GM19463 (cell line): ENCODE measurements around the gene KIF7.

Source experiments
- ATAC-seq: cut with Tn5 transposase; IDR thresholded peaks from one replicate; pipeline ENCODE4 v1.9.1; 2021; ENCODE audit warnings: mild to moderate bottlenecking, moderate library complexity; ENCODE audit not compliant: unreplicated experiment

Gene KIF7

DNA sequence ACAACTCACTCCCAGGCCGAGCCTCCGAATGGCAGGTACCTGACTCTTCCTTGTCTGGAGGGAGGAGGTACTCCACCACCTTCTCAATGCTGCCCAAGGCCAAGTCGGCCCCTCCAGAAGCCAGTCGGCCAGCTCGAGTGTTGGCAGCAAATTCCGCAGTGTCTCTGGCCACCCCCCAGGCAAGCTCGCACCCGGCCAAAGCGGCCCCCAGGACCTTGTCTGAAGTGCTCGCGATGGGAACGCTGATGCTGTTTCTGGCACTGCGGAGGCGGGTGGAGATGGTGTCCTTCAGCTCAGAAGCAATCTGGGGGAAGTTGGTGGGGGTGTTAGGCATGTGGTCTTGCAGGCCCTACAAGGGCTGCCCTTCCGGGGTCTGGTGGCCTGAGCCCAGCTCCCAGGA lies 14.7 kb upstream of the KIF7 start:
- ATAC-seq = no peak

DNA sequence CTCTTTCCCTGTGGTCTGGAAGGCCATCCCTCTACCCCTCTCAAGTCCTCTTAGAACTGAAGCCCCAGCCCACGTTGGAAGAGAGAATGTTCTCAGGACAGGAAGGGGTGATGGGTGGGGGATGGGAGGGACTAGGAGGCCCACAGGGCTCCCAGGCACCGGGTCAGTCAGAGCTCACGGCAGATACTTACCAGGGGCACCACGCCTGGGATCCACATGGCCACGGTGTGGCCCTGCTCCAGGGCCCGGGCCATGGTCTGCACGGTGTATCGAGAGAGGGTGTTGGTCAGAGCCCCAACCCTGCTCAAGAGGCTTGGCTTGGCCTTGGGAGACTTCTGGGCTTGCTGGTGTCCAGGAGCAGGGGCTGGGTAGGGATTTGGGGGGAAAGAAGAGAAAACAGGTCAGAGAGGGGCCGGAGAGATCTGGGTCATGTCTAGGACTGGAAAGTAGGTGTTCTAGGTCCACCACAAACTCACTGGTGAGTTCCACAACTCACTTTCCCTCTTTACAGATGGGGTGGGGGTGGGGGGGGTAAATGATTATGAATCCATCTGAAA lies 14.1 kb upstream of the KIF7 start:
- ATAC-seq = no peak

DNA sequence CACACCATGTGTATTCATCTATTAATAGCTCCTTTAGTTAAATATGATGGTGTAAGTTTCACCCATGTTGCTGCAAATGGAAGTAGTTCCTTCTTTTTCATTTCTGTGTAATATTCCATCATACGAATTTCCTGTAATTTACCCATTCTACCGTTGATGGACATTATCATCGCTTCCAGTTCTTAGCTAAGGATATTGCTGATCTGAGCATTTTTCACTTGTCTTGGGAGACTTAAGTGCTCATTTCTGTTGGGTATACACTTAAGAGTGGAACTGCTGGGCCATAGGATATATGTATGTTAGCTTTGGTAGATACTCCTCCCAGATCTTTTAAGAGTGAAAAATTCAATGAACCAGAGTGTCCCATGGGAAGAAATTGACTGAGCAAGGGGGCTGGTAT lies 12.9 kb upstream of the KIF7 start:
- no peak for ATAC-seq

DNA sequence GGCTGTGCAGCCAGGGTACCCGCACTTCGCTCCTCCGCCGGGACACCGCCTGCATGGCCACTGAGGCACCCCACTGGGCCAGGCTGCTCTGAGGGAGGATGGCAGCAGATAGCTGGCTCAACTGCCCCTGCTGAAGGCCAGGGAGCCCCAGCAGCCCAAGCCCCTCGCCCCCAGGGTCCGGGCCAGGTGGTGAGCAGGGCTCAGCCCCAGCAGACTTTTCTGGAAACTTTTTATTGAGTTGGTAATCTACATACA lies 12.4 kb upstream of the KIF7 start:
- no peak for ATAC-seq

DNA sequence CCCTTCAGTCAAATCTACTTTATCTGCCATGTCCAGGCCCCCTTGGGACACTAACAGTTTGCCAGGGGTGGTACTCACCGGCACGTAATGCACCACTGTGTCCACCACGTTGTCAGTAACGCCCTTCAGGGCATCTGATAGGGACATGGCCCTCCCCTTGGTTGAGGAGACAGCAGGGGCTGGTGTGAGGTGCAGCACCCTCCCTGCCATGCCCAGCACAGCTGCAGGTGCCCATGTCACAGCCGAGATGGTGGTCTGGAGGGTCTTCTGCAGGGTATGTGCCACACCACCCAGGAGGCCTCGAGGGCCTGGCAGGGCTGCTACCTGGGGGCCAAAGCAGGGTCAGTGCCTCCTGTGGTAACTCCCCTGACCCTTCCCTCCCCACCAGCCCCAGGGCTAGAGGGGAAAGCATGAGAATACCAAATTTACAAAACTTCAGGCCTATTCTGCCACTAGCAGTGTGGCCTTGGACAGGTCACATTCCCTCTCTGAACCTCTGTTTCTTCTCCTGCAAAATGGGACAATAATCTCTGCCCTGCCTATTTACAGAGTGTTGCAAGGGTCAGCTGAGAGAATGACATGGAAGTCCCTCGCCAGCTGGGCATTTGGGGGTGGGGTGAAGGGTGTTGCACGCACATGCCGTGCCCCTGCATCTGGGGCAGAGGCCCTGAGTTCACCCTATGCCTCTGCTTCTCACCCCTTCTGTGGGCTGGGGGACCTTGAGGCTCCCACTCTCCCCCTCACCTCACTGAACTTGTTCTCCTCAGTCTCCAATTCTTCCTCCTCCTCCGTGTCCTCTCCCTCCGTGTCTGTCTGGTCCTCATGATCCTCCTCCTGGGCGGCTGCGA lies 11.8 kb upstream of the KIF7 start:
- ATAC-seq = no peak

DNA sequence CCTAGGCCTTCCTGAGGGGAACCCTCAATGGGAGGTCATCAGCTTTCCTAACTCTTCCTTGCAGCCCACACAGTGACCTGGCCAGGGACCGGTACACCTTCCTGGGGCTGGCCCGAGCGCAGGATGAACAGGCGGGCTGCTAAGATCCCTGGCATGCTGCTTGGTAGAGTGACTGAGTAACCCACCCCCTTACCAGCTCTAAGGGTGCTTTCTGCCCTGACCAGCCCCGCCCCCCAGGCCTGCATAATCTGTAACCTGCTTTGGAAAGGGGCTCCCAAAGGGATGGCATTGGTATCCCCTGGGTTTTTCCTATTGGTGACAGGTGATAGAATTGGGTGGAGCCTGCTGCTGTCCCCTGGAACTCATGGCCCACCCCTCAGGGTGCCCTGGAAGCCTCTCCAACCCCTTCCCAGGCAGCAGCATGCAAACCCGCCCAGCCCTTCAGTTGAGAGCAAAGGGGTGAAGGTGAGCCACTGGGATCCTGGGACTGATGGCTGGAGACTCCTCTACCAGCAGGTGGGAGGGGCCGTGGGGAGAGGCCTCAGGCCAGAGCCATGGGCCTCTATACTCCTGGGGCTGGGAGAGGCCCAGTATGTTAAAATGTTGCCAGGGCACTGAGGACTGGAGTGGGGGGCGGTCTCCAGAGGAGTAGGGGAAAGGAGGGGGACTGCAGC lies 11.1 kb upstream of the KIF7 start:
- no peak for ATAC-seq

DNA sequence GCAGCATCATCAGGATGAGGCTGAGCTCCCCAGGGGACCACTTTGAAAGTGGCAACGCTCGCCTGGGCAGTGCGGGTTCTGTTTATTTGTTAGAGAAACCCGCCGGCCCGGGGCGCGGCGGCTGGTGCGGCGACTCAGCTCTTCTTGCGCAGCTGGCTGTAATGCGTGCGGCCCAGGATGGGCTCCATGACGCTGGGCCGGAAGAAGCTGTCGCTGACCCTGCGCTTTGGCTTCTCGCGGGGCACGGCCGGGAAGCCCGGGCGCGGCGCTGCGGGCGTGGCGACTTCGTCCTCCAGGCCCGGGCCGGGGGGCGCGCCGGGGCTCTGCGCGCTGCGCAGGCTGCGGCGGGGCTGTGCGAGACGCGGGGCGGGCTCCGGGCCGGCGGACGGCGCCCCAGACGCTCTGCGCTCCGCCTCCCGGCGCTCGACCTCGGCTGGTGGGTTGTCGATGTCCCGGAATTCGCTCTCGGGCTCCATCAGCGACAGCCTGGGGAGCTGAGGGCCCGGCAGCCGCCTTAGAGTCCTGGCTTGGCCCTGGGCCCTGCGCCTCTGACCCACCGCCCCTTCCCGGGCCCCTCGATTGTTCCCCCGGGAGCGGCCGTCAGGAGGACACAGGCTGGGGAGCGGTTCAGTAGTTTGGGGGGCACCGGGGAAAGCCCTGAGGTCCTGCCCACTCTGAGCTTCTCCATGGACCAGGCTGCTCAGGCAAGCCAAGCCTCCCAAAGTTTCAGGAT lies 10.3 kb upstream of the KIF7 start:
- ATAC-seq = no peak

DNA sequence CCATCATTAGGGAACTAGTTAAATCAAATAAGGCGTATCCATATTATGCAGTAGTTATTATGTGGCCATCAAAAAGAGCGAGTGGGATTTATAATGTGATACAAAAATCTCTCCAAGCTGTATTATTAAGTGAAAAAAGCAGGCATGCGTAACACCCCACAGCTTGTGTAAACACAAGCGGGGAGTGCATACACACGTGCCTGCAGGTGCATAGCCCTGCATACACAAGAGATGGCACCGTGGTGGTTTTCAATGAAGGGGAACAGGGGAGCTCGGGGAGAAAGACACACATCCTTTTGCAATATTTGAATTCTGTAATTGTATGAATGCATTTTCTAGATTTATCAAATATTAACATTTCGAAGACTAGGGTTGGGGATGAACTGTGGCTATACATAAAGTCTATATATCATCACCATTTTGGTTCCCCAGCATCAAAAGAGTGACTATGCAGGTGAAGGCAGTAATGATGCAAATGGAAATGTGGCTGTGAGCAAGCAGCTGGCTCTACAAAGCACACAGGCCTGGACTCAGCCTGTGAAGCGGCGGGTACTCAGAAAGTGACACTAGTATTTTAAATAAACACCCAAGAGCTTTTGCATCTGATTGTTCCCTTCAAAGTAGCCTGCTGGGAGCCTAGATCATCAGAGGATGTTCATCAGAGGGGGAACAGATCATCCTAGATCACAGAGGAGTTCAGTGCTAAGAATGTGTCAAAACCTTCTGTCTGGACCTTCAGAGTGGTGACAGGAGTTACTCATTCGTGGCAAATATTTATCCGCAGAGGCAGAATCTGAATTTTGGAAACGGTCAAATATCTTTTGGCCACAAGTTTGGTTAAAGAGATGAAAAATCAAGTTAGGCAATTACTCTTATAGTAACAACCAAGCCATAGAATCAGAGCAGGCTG lies 9.4 kb upstream of the KIF7 start:
- no peak for ATAC-seq

DNA sequence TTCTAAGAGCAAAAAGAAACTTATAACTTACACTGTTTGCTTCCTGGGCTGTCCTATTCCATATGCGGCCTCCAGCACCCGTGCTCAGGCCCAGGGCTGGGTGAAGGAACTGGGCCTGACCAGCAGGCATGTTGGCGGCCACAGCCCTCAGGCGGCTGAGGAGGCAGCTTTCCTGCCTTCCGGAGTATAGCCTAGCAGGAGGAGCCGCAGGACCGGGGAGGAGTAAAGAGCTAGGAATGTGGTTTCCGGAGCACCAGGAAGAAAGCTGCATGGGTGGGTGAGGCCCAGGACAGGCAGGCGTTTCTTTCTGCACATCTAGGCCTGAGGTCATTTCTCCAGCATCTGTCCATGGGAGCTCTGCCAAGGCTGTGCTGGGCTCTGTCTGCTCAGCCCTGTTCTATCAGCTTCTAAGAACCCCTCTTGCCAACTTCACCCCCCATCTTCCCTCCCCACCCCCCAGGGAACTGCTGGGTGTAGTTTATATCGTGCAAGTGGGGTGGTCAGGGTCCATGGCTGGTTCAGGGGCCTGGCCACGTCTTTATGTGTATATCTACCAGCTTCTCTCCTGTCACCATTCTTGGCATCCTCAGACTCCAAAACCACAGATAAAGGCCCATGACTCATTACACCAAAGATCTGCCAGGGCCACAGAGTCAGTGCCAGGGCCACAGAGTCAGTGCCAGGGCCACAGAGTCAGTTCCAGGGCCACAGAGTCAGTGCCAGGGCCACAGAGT lies 7.8 kb upstream of the KIF7 start:
- no peak for ATAC-seq

DNA sequence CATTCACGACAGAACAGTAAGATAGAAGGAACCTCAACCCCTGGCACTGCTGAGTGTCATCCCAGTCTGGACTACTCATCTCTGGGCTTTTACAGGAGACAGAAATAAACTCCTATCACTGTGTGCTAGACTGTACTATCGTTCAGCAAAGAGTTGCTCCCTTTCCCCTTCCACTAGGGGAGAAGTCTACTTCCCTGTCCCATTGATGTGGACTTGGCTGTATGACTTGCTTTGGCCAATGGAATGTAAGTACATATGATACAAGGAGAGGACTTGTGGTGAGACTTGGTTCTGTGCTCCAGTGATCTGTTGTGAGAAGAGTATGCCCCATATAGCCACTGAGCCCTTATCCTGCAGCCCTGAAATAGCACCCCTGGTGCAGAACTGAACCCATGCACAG lies 5.3 kb upstream of the KIF7 start:
- no peak for ATAC-seq

DNA sequence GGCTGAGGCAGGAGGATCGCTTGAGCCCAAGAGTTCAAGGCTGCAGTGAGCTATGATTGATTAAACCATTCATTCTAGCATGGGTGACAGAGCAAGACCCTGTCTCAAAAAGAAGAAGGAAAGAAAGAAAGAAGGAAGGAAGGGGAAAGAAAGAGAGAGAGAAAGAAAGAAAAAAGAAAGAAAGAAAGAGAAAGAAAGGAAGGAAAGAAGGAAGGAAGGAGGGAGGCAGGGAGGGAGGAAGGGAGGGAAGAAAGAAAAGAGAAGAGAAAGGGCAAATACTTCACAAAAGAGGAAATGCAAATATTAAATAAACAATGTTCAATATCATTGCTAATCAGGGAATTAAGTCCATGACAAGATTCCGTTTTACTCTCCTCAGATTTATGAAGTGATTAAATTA lies 4.0 kb upstream of the KIF7 start:
- no peak for ATAC-seq

DNA sequence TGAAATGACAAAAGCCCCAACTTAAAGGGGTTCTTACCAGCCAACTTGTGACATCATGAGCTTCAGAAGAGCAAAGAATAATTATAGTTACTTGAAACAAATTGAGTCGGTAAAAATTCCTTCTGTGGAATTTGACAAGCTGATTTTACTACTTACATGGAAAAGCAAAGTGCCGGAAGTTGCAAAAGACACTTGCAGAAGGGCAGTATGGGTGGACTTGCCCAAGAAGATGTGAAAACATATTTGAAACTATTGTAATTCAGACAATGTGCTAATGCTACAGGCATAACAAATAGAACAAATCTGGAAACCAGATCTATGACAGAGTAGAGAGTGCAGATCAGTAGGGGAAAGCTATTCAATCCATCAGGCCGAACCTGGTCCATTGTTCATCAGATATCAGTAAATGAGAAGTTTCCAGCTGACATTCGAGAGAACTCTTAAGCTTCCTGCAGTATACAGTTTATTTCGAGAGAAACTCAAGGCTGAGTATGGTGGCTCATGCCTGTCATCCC lies 2.5 kb upstream of the KIF7 start:
- no peak for ATAC-seq

DNA sequence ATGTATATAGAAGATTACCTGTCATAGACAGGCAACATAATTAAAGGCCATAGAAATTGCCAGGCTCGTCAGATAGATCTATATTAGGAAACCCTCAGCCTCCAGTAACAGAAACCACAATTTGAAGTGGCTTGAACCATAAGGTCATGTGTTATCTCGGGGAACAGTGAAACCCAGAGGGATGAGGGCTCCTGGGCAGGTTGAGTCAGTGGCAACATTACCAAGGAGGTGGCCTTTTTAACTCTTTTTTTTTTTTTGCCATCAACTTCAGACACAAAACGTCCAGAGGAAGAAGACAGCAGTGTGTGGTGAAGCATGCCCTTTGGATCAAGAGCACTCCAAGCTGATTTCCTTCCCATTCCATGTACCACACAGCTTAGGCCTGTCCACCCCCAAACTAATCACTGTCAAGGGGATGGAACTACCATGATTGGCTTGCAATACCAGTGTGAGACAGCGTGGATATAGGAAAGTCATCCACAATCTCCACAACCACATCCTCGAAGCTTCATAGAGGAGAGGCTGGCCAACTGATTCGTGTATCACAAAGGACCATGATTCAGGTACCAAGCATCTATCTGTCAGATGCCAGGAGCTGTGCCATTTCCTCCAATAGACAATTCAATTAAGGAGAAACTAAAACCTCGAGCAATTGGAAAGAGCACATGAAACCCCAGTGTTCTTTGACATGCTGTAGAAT lies 999 bp upstream of the KIF7 start:
- no peak for ATAC-seq

DNA sequence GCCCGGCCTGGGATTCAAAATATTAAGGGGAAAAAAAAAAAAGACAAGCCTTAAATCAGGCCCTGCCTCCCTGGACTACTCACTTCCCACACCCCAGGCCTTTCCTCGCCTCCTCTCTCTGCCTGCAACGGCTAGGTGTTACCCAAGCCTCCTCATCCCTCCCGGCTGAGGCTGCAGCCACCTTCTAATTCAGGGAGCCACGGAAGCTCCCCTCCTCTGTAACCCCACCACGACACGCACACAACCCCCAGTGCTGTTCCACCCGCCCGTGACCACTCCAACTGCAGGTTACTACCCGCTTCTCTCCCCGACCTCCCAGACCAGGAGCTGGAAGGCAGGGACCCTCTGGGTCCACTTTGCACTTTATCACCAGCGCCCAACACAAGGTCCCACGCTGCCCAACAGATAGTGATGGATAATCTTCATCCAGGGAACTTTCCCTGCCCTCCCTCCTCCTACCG lies 936 bp downstream of the KIF7 start:
- no peak for ATAC-seq

DNA sequence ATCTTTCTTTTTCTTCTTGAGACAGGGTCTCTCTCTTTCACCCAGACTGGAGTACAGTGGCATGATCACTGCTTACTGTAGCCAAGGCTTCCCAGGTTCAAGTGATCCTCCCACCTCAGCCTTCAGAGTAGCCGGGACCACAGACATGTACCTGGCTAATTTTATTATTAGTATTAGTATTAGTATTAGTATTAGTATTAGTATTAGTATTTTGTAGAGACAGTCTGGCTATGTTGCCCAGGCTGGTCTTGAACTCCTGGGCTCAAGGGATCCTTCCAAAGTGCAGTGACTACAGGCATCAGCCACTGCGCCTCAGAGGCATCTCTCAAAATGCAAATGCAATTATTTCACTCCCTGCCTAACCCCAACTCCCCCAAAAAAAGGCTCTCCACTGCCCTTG lies 1.7 kb downstream of the KIF7 start:
- no peak for ATAC-seq

DNA sequence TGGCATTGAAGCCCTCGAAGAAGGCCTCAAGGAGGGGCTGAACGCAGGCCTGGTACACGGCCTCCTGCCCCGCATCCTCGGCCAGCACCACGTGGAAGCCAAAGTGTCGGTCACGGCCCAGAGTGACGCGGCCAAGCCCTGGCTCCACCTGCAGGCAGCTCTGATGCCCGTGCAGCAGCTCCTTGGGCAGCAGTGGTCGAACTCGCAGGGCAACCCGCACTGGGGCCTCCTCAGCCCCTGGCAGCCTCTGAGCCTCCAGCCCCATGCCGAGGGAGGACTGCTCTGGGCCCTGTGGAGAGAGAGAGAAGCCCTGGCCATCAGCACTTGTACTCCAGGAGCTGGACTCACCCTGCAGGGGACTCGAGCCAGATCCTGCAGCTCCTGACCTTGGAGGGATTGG lies 2.6 kb downstream of the KIF7 start:
- ATAC-seq = no peak

DNA sequence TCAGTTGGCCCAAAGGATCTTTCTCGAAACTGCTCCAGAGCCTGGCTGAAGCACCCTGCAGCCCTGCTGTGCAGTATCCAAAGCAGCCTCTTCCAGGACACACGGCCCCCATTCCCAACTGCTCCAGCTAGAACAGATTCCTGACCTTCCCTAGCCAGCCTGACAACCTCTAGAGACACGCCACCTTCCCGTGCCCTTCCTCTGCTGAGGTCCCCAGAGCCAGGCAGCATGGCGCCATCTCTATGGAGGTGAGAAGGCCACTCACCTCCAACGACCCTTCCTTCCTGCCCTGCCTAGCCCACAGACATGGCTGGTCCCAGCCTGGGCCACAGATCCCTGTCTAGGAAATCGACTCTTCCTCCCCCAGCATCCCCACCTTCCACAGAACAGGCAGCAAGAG lies 3.1 kb downstream of the KIF7 start:
- no peak for ATAC-seq

DNA sequence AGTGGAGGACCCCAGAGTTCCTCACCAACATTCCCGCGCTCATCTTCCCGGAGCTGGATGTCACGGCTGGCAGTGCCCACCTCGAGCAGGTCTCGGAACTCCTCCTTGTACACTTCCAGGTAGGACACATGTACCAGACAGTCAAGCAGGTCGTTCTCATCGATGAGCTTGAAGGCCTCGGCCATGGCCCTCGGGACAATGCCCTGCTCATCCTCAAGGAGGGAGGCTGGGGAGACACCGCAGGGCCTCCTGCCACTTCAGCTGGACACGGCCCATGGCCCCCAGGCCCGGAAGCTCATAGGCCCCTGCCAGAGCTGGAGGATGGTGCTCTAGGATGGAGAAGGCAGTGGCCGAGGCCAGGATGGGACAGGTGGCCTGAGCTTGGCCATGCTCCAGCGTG lies 5.6 kb downstream of the KIF7 start:
- ATAC-seq = no peak

DNA sequence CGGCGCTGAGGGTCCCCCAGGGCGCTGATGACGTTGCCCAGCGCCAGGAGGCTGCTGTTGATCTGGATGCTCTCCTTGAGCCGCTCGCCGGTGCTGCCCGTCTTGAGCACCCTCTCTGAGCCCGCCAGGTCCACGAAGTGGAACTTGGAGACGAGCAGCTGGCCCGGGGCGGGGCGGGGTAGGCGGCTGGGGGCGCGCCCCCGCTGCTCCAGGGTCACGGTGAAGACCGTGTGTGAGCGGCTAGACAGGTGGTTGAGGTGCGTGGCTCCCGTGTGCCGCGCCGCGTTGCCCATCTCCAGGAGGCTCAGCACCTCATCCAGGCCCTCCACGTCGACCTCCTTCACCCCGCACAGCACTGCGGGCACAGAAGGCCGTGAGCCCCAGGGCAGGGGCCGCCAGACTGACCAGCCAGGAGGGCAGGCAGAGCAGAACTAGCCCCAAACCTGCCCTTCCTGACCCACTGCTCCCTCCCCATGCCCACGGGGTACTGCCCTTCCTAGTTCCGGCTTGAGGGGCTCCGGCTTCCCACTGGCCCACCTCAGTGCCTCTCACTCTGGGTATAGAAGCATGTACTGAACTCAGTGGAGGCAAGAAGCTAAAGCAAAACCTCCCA lies 6.1 kb downstream of the KIF7 start:
- no peak for ATAC-seq
